GM12891 (cell line): ENCODE data around the gene N4BP3.
A peak's percentile ranks its signal among the peaks of the same experiment; 100 is the strongest.

Source experiments
- DNase-seq: peaks from one replicate; pipeline ENCODE4 v3.0.0; 2011; ENCODE audit warnings: low spot score; ENCODE audit not compliant: insufficient read length
- FAIRE-seq: peaks from 2 replicates; lab custom pipeline; 2011; peaks lifted over from hg19 to GRCh38; lab: Jason Lieb, UNC
- PAX5 ChIP-seq: IDR thresholded peaks from 2 replicates; pipeline ENCODE4 v1.6.1; 2011; ENCODE audit warnings: low read length, moderate library complexity, mild to moderate bottlenecking; ENCODE audit not compliant: insufficient read depth, severe bottlenecking
- POLR2A ChIP-seq: IDR thresholded peaks from 2 replicates; pipeline ENCODE4 v1.6.1; 2011; ENCODE audit warnings: low read depth, low read length, control low read depth
- POLR2AphosphoS5 ChIP-seq: IDR thresholded peaks from 2 replicates; pipeline ENCODE4 v1.6.1; 2011; ENCODE audit warnings: low read depth, low read length, control low read depth
- POU2F2 ChIP-seq: IDR thresholded peaks from 2 replicates; pipeline ENCODE4 v1.6.1; 2011; ENCODE audit warnings: low read depth, mild to moderate bottlenecking, control low read depth, low read length, moderate library complexity
- SPI1 ChIP-seq: IDR thresholded peaks from 2 replicates; pipeline ENCODE4 v1.6.1; 2011; ENCODE audit warnings: low read depth, low read length, control low read depth
- TAF1 ChIP-seq: IDR thresholded peaks from 2 replicates; pipeline ENCODE4 v1.6.1; 2011; ENCODE audit warnings: low read depth, low read length, control low read depth

N4BP3 gene

GRCh38 chr5:178150977-178151734, 37.8 kb downstream of the N4BP3 start:
- TF ChIP-seq POLR2A (peak; percentile 54), POLR2AphosphoS5 (0 out of 2 replicates have a peak, but pooled peaks have one; percentile 24), SPI1 (no peak)
- DNase-seq (no peak), FAIRE-seq (no peak)

DNA sequence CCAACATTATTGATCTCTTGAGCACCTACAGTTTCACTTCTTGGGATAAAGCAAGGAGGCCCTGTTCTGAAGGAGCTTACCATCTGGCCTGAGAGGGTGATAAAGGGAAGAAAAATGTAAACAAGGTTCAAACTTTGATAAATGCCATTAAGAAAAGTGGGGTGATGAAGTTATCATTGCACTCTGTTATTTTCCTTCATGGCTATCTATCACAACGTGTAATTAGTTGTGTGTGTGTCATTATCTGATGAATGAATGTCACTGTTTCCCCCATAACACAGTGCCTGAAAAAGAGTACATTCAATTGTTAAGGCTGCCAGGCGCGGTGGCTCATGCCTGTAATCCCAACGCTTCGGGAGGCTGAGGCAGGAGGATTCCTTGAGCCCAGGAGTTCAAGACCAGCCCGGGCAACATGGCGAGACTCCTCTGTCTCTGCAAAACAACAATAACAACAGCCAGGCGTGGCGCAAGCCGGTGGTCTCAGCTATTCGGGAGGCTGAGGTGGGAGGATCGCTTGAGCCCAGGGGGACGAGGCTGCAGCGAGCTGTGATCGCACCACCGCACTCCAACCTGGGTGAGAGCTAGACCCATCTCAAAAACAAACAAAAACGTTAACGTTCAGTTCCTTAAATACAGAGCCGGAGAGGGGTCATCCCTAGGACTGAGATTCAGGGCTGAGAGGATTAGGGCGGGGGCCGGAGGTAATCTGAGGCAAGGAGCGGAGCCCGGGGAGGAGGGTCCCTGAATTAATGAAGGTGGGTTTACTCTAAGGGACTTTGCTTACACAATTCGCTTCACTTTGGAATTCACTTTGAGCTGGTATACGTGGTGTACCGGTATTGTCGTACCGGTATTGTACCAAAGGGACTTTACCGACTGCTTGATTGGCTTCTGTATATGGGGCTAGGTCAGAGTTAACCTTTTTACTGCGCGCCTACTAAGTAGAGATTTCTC, 39.4 kb downstream of the N4BP3 start:
- TF ChIP-seq PAX5 = no peak
- DNase-seq = no peak
- FAIRE-seq = peak; percentile 59

GRCh38 chr5:178153530-178154340, 40.4 kb downstream of the N4BP3 start, which contains the start of gene NHP2:
NHP2 (minus strand) TSS chr5:178153885; CDS start chr5:178153817, 68 bp downstream.
- DNase-seq (peak; percentile 91), FAIRE-seq (peak; percentile 99)
- TF ChIP-seq POLR2AphosphoS5 (peak; percentile 83), TAF1 (no peak), SPI1 (peak; percentile 69), POU2F2 (0 out of 2 replicates have a peak, but pooled peaks have one; percentile 56), POLR2A (peak; percentile 55; the same call in 1 of the 2 replicates), PAX5 (peak; percentile 45)

DNA sequence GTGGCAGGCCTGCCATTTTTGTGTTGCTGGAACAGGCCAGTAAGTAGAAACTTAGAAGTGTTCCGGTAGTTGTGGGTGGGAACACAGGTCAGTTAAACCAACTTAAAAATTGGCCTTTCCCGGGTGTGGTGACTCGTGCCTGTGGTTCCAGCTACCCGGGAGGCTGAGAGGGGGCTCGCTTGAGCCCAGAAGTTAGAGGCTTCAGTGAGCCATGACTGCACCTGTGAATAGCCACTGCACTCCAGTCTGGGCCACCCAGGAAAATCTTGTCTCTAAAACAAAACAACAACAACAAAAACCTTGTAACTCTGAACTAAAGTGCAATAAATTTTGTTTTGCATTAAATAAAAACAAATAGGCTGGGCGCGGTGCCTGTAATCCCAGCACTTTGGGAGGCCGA, 41.7 kb downstream of the N4BP3 start:
- FAIRE-seq (no peak), DNase-seq (no peak)
- TF ChIP-seq POU2F2 (no peak), POLR2AphosphoS5 (no peak), TAF1 (no peak), POLR2A (no peak), SPI1 (no peak), PAX5 (no peak)

- FAIRE-seq = no peak
- TF ChIP-seq POLR2AphosphoS5 = no peak
- no peak for TF ChIP-seq TAF1
- TF ChIP-seq POLR2A = no peak
- TF ChIP-seq SPI1 = no peak
- no peak for DNase-seq
Observed at GRCh38 chr5:178160176-178160575, 46.8 kb downstream of the N4BP3 start.

GRCh38 chr5:178162481-178162880, 49.1 kb downstream of the N4BP3 start:
- FAIRE-seq (no peak), DNase-seq (no peak)
- no peak for TF ChIP-seq TAF1
- TF ChIP-seq POLR2AphosphoS5 = no peak
- TF ChIP-seq POLR2A = no peak
- no peak for TF ChIP-seq SPI1
- TF ChIP-seq PAX5 = no peak
- no peak for TF ChIP-seq POU2F2

DNA sequence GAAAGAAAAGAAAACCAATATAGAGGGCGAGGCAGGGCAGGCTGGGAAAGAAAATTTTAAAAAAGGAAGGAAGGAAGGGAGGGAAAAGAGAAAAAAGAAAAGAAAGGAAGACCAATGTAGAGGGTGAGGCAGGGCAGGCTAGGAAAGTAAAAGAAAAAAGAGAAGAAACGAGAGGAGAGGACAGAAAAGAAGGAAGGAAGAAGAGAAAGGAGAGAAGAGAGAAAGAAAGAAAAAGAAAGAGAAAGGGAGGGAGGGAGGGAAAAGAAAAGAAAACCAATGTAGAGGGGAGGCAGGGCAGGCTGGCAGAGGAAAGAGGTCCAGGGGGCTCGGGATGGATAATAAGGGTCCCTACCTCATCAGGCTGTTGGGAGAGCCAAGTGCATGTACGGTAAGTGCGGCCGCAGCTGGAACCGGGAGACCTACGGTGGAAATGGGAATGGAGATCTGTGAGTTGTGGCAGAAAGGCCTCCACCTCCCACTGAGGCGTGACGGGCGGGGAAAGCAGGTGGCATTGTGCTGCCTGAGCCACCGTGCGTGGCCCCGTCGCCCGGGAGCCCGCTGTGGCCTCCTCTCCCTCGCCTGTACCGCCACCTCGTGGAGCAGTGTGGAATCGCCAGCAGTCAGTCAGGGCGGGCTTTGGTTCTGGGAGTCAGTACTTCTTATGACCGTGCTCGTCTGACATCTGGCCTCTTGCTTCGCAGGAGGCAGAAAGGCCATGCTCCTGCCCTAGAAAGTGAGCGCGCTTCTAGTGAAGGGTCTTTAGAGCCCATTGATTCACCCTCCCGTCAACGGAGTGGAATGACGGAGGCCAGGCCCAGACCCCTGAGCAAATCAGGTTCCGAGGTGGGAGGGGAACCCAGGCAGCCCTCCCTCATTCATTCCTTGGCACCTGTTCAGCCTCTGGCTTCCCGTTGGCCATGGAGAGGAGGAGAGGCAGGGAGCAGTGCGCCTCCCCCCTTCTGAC, 50.7 kb downstream of the N4BP3 start:
- DNase-seq (peak; percentile 92), FAIRE-seq (peak; percentile 96)
- TF ChIP-seq PAX5 (peak; percentile 74), POLR2A (no peak), POU2F2 (no peak), SPI1 (no peak)

DNA sequence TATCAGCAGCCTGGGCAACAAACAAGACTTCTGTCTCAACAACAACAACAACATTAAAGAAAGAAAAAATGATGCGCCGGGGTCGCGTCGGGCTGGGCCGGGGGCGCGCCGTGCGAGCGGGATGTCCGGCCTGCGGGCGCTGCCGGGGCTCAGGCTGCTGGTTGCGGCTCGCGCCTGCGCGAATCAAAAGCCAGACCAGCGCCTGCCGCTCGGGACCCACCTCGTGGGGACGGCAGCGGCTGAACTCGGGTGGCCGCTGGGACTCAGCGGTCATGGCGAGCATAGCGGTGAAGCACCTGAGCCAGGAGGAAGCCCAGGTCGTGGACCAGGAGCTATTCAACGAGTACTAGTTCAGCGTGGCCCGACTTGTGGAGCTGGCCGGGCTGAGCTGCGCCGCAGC, 52.2 kb downstream of the N4BP3 start:
- DNase-seq = no peak
- FAIRE-seq = no peak
- TF ChIP-seq POLR2A (no peak), PAX5 (no peak), SPI1 (no peak), POU2F2 (no peak), POLR2AphosphoS5 (no peak), TAF1 (no peak)

DNA sequence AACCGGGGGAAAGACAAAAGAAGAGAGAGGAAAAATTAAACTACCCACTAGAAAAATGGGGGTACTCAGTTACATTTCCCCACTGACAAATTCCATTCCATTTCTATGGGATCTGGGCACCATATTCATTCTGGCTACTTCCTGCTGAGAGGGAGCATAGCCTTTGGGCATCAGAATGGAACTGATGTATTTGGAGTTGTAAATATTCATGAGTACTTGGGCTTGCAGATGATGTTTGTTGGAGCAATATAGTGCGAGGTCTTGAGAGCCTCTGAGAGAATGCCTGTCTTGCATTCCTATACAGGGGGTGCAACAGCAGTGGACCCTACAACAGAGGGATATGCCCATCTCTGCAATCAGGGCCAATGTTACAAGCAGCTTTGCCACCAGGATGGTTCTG, 57.1 kb downstream of the N4BP3 start:
- TF ChIP-seq POU2F2 (no peak), PAX5 (no peak), POLR2A (no peak), POLR2AphosphoS5 (no peak), TAF1 (no peak), SPI1 (no peak)
- DNase-seq (no peak), FAIRE-seq (no peak)
